Endothelial cell of umbilical vein (primary cell): Measurements from ENCODE around the gene AGPS. TPM values are rescaled to one million over a fixed set of nuclear protein-coding genes. Genes with fewer than 3 reads are reported as not detected.

Experiments used
- BruUV-seq: library from RNA; stranded (reverse); fragments of 400-500 nt; replicated peaks from 2 replicates; lab custom pipeline; 2021; lab: Mats Ljungman, UMichigan
- CTCF ChIA-PET: fragments of 300-600, 350-600 bp; sonication (Branson Sonifier 250); formaldehyde crosslinking; loops from one replicate; lab custom pipeline; 2021; ENCODE audit warnings: antibody characterized with exemption, inconsistent platforms; lab: Charles Lee
- POLR2A ChIA-PET: fragments of 300-600, 350-600 bp; sonication (Branson Sonifier 250); formaldehyde crosslinking; loops from one replicate; lab custom pipeline; 2021; ENCODE audit warnings: antibody characterized with exemption, inconsistent platforms; lab: Charles Lee
- DNase-seq: peaks from one replicate; pipeline ENCODE4 v3.0.0-alpha.2; 2011; ENCODE audit warnings: low read depth, low spot score
- FAIRE-seq: peaks from 2 replicates; lab custom pipeline; 2011; peaks lifted over from hg19 to GRCh38; lab: Jason Lieb, UNC
- H2AFZ ChIP-seq: 2 replicates; pipeline ENCODE4 v1.6.0; 2012; ENCODE audit warnings: low read depth, low read length, control low read depth, inconsistent platforms
- H3K27ac ChIP-seq: 2 replicates; pipeline ENCODE4 v1.5.1; 2011; ENCODE audit warnings: low read depth, mild to moderate bottlenecking, control low read depth, low read length, moderate library complexity; ENCODE audit not compliant: insufficient read depth
- H3K27me3 ChIP-seq, 2 experiments: 2 replicates each; pipeline versions ENCODE4 v1.6.0 to v1.6.1; 2011; ENCODE audit warnings: low read length in 2 of 2, mixed read lengths in 1 of 2; ENCODE audit not compliant: control insufficient read depth in 2 of 2, insufficient read depth in 2 of 2
- H3K36me3 ChIP-seq, 2 experiments: 2 replicates in 1 of 2; 3 replicates in 1 of 2; pipeline ENCODE4 v1.5.1; 2011; ENCODE audit warnings: low read length in 2 of 2, mild to moderate bottlenecking in 1 of 2, moderate library complexity in 1 of 2; ENCODE audit not compliant: control insufficient read depth in 2 of 2, insufficient read depth in 2 of 2; ENCODE audit errors: extremely low read depth in 1 of 2
- H3K4me1 ChIP-seq: 3 replicates; pipeline ENCODE4 v1.5.1; 2011; ENCODE audit warnings: mild to moderate bottlenecking, low read length; ENCODE audit not compliant: control insufficient read depth, insufficient read depth; ENCODE audit errors: extremely low read depth
- H3K4me2 ChIP-seq: 2 replicates; pipeline ENCODE4 v1.6.1; 2011; ENCODE audit warnings: low read length, control low read depth, mixed read lengths; ENCODE audit not compliant: insufficient read depth
- H3K4me3 ChIP-seq, 3 experiments: fragments of 200-600 bp in 1 of 3; sonication (generic), shearing (Covaris generic) in 1 of 3; replicated peaks in 1 of 3; 2 replicates each; pipeline ENCODE4 v1.5.1; 2011 to 2016; ENCODE audit warnings: control low read depth in 3 of 3, low read length in 3 of 3, mild to moderate bottlenecking in 2 of 3, inconsistent platforms in 1 of 3, low read depth in 1 of 3, moderate library complexity in 1 of 3; ENCODE audit not compliant: insufficient read depth in 1 of 3
- H3K79me2 ChIP-seq: 2 replicates; pipeline ENCODE4 v1.6.0; 2012; ENCODE audit warnings: low read length, inconsistent platforms; ENCODE audit not compliant: control insufficient read depth, insufficient read depth
- H3K9ac ChIP-seq: replicated peaks from 2 replicates; pipeline ENCODE3; 2011; ENCODE audit warnings: low read length, control low read depth; ENCODE audit not compliant: insufficient read depth; ENCODE audit errors: extremely low read depth
- H3K9me1 ChIP-seq: replicated peaks from 3 replicates; pipeline ENCODE4 v1.6.0; 2011; ENCODE audit warnings: mild to moderate bottlenecking, low read length; ENCODE audit not compliant: control insufficient read depth, insufficient read depth; ENCODE audit errors: extremely low read depth
- H3K9me3 ChIP-seq: replicated peaks from 2 replicates; pipeline ENCODE4 v1.5.1; 2012; ENCODE audit warnings: low read length, inconsistent platforms; ENCODE audit not compliant: control insufficient read depth, insufficient read depth
- H4K20me1 ChIP-seq: replicated peaks from 2 replicates; pipeline ENCODE3; 2011; ENCODE audit warnings: mild to moderate bottlenecking, low read length; ENCODE audit not compliant: control insufficient read depth, insufficient read depth; ENCODE audit errors: extremely low read depth
- EZH2 ChIP-seq: IDR thresholded peaks from 2 replicates; pipeline ENCODE4 v1.6.1; 2012; ENCODE audit warnings: borderline replicate concordance, low read depth, mild to moderate bottlenecking, moderate library complexity, low read length, inconsistent platforms; ENCODE audit not compliant: severe bottlenecking
- FOS ChIP-seq: IDR thresholded peaks from 2 replicates; pipeline ENCODE4 v1.6.1; 2011; ENCODE audit warnings: mild to moderate bottlenecking, low read length, moderate library complexity, borderline replicate concordance; ENCODE audit not compliant: insufficient read depth
- GATA2 ChIP-seq: IDR thresholded peaks from 2 replicates; pipeline ENCODE4 v1.7.0; 2011; ENCODE audit warnings: low read depth, mild to moderate bottlenecking, moderate library complexity, mixed read lengths, low read length; ENCODE audit not compliant: insufficient read length, insufficient read depth
- JUN ChIP-seq: IDR thresholded peaks from 2 replicates; pipeline ENCODE4 v1.6.1; 2011; ENCODE audit warnings: borderline replicate concordance, low read depth; ENCODE audit not compliant: insufficient read length, insufficient read depth
- MYC ChIP-seq: IDR thresholded peaks from one replicate; pipeline ENCODE4 v1.6.1; 2011; ENCODE audit warnings: mild to moderate bottlenecking, low read depth, low read length
- POLR2A ChIP-seq: IDR thresholded peaks from 2 replicates; pipeline ENCODE4 v1.6.1; 2012; ENCODE audit warnings: low read depth, mild to moderate bottlenecking, control low read depth, low read length
- POLR2AphosphoS5 ChIP-seq: IDR thresholded peaks from 2 replicates; pipeline ENCODE4 v1.6.1; 2012; ENCODE audit warnings: low read depth, mild to moderate bottlenecking, control low read depth, low read length, moderate library complexity; ENCODE audit not compliant: insufficient read depth
- dilution Hi-C: fragments of 300-500 bp; cut with MboI; formaldehyde crosslinking; loops from one replicate; pipeline ENCODE4 v1.15.0; 2019; ENCODE audit warnings: low sequenced_read_pairs; ENCODE audit not compliant: extremely low pct_ligation_motif_present
- intact Hi-C: fragments of 100-400 bp; cut with micrococcal nuclease; formaldehyde crosslinking; loops from one replicate; pipeline ENCODE4 v1.10.0; 2022
- polyA plus RNA-seq, 4 experiments: library from polyadenylated mRNA; depleted of rRNA in 3 of 4; stranded (reverse) in 3 of 4; unstranded in 1 of 4; fragments of >200 nt; gene quantifications; 2 replicates each; pipeline versions ENCODE4 v1.2.1 to v1.2.3, GENCODE V29; 2011 to 2012; ENCODE audit warnings: missing spikeins in 1 of 4
- total RNA-seq: library from RNA; stranded (reverse); gene quantifications from 2 replicates; pipeline ENCODE4 v1.2.3, GENCODE V29; 2021
- TF ChIP-seq, protein P1 (sequence below): IDR thresholded peaks from 2 replicates; pipeline ENCODE4 v1.6.1; 2011; ENCODE audit not compliant: insufficient read depth, insufficient read length
- TF ChIP-seq, protein P2 (sequence below), 2 donors: IDR thresholded peaks; 1 replicate in 1 of 2; 2 replicates in 1 of 2; pipeline ENCODE4 v1.5.1; 2011; ENCODE audit warnings: low read length in 2 of 2, mild to moderate bottlenecking in 2 of 2, moderate library complexity in 2 of 2, control low read depth in 1 of 2, inconsistent platforms in 1 of 2, low read depth in 1 of 2; ENCODE audit not compliant: insufficient read depth in 1 of 2; ENCODE audit errors: extremely low read depth in 1 of 2

Gene AGPS
- total and polyA plus RNA-seq, 2 donors (not counting 3 experiments of a cell fraction or from before 2014, with no cell fraction given): 10.1 to 96.5 TPM

DNA sequence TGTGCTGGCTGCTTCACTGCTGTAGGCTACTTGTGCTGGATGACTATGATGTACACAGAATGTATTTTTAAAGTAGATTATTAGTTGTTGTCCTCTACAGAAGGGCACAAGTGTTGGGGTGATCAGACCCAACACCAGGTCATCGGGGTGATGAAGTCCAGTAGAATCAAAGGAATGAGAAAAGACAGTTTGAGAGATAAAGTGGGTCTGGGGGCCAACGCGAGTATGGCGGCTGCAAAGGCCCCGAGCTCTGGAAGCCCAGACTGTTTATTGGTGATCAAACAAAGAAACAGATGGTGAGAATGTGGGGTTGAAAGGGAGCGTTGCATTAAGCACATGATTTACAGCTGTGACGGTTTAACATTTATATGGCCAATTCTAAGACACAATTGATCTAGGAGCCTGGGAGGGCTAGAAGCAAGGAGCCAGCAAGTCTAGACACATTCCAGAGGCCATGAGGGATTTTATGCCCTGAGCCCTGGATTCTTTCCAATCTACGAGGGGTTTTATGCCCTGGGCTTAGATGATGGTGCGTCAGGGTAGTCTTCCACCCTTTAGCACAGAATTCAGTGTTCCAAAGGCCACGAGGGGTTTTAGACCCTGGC is 153.5 kb downstream of the AGPS start:
- intact Hi-C loops: no loop called here
- POLR2A ChIA-PET: no interaction called here
- Histone ChIP-seq H3K27ac (no peak overlapping the region), H3K4me2 (no peak overlapping the region), H3K27me3 (no peaks in the 10 kb centered on the region), H3K9me3 (no peaks in the 10 kb centered on the region), H3K4me1 (peaks cover 33% of the 10 kb centered on the region), H3K36me3 (no peaks in the 10 kb centered on the region), H3K9ac (no peak overlapping the region), H3K4me3 (no peak overlapping the region), H4K20me1 (no peaks in the 10 kb centered on the region), H3K79me2 (no peaks in the 10 kb centered on the region), H2AFZ (no peak overlapping the region), H3K9me1 (no peaks in the 10 kb centered on the region)
- dilution Hi-C loops: no loop called here
- TF ChIP-seq POLR2AphosphoS5: peak; percentile 17
- TF ChIP-seq, protein P1, sequence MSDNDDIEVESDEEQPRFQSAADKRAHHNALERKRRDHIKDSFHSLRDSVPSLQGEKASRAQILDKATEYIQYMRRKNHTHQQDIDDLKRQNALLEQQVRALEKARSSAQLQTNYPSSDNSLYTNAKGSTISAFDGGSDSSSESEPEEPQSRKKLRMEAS: no peak
- DNase-seq (no peak), FAIRE-seq (no peak)
- no TSS peak for BruUV-seq
- CTCF ChIA-PET: interaction anchor here (1.1 kb wide), 1 partner anchor 56 kb away, joined by 3 read pairs; no protein-coding TSS in a partner anchor

DNA sequence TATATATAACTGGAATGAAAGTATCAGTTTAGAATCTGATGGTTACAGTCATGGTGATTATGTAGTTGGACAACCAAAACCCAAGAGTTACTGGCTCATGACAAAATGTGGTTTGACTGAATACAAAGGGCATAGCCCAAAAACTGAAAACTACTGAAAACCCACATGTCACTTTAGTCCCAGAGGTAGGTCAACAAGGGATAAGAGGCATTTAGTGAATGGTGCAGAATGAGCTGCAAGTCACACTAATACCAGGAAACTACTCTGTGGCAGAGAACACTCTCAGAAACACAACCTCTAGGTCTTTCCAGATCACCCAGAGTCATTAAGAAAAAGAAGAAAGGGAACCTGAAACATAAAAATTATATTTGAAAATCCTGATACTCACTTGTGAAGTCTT is 154.5 kb downstream of the AGPS start:
- intact Hi-C loops (no loop called here), dilution Hi-C loops (no loop called here)
- H3K4me1 ChIP-seq: peaks cover 38% of the 10 kb centered on the region
- H3K27ac ChIP-seq: no peak overlapping the region
- no peak overlapping the region for H3K4me3 ChIP-seq
- no TSS peak for BruUV-seq
- H3K4me2 ChIP-seq: no peak overlapping the region
- H3K9ac ChIP-seq: no peak overlapping the region
- H4K20me1 ChIP-seq: no peaks in the 10 kb centered on the region
- no peaks in the 10 kb centered on the region for H3K36me3 ChIP-seq
- no peaks in the 10 kb centered on the region for H3K79me2 ChIP-seq
- FAIRE-seq (no peak), DNase-seq (no peak)
- POLR2A ChIA-PET: no interaction called here
- no peak overlapping the region for H2AFZ ChIP-seq
- H3K9me1 ChIP-seq: no peaks in the 10 kb centered on the region
- TF ChIP-seq FOS (no peak), JUN (no peak), EZH2 (no peak), POLR2A (no peak), MYC (no peak), GATA2 (no peak), POLR2AphosphoS5 (no peak)
- TF ChIP-seq, protein P1: no peak
- TF ChIP-seq, protein P2, sequence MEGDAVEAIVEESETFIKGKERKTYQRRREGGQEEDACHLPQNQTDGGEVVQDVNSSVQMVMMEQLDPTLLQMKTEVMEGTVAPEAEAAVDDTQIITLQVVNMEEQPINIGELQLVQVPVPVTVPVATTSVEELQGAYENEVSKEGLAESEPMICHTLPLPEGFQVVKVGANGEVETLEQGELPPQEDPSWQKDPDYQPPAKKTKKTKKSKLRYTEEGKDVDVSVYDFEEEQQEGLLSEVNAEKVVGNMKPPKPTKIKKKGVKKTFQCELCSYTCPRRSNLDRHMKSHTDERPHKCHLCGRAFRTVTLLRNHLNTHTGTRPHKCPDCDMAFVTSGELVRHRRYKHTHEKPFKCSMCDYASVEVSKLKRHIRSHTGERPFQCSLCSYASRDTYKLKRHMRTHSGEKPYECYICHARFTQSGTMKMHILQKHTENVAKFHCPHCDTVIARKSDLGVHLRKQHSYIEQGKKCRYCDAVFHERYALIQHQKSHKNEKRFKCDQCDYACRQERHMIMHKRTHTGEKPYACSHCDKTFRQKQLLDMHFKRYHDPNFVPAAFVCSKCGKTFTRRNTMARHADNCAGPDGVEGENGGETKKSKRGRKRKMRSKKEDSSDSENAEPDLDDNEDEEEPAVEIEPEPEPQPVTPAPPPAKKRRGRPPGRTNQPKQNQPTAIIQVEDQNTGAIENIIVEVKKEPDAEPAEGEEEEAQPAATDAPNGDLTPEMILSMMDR (IDR thresholded peaks at IDR 0.05; ENCODE audit: extremely low read depth in 1 of 2, insufficient read depth in 1 of 2, low read depth in 1 of 2, low read length in 2 of 2): no peak
- CTCF ChIA-PET: interaction anchor here (1.4 kb wide), 1 partner anchor 22 kb away, joined by 3 read pairs; no protein-coding TSS in a partner anchor
- no peaks in the 10 kb centered on the region for H3K27me3 ChIP-seq
- H3K9me3 ChIP-seq: no peaks in the 10 kb centered on the region
